Left lung (tissue), 10 donors: ENCODE data around the gene GJB3. TPM values are rescaled to one million over a fixed set of nuclear protein-coding genes. Genes with fewer than 3 reads are reported as not detected.

Source experiments
- ATAC-seq: fragments of 200-7000 bp; cut with Tn5 transposase; one replicate; pipeline ENCODE4 v1.9.1; 2020; ENCODE audit warnings: moderate library complexity
- DNase-seq, 4 donors: peaks; one replicate each; pipeline ENCODE4 v3.0.0-alpha.2; 2013 to 2020
- H3K27ac ChIP-seq, 2 donors: fragments of 200-600 bp; sonication (generic) in 1 of 2; one replicate each; pipeline versions ENCODE4 v1.5.0 to v1.8.0; 2020 to 2021
- H3K27me3 ChIP-seq, 2 donors: fragments of 200-600 bp; sonication (generic) in 1 of 2; one replicate each; pipeline versions ENCODE4 v1.5.0 to v1.8.0; 2020 to 2021
- H3K36me3 ChIP-seq, 2 donors: fragments of 200-600 bp; sonication (generic) in 1 of 2; one replicate each; pipeline versions ENCODE4 v1.5.0 to v1.8.0; 2020 to 2021
- H3K4me1 ChIP-seq, 2 donors: fragments of 200-600 bp; one replicate each; pipeline ENCODE4 v1.8.0; 2021
- H3K4me3 ChIP-seq, 2 donors: fragments of 200-600 bp; sonication (generic) in 1 of 2; one replicate each; pipeline versions ENCODE4 v1.5.0 to v1.8.0; 2020 to 2021; ENCODE audit warnings: mild to moderate bottlenecking in 1 of 2
- H3K9me3 ChIP-seq, 2 donors: fragments of 200-600 bp; sonication (generic) in 1 of 2; one replicate each; pipeline versions ENCODE4 v1.5.0 to v1.8.0; 2020 to 2021
- intact Hi-C, 2 donors: fragments of 100-400 bp; cut with DNase I; formaldehyde crosslinking; loops; one replicate each; pipeline versions ENCODE4 v1.11.2 to v1.14.2; 2022
- polyA plus RNA-seq, 6 donors: library from polyadenylated mRNA; unstranded; fragments of 120-200 nt; gene quantifications; one replicate each; pipeline ENCODE4 v1.2.1, GENCODE V29; 2013; ENCODE audit not compliant: insufficient read length in 6 of 6
- total RNA-seq, 2 donors: library from RNA; stranded (reverse); fragmentation: NEBNext Ultra II Directional; extraction: Animal tissue kit (Norgen Biotek cat#: 25700); gene quantifications; one replicate each; pipeline ENCODE4 v1.2.1, GENCODE V29; 2021
- TF ChIP-seq, protein P1 (sequence below), 2 donors: fragments of 200-600 bp; sonication (generic) in 1 of 2; IDR thresholded peaks; one replicate each; pipeline versions ENCODE4 v1.5.0 to v1.8.0; 2021; ENCODE audit warnings: antibody characterized with exemption in 2 of 2
- donor health status: DM: no; HTN: yes; CAD: no.
- donor health status: DM: no; HTN: no; CAD: no.

GJB3 gene
- total and polyA plus RNA-seq, 8 donors: 0.15 to 2.0 (median 0.47) TPM; not detected in 4

DNA sequence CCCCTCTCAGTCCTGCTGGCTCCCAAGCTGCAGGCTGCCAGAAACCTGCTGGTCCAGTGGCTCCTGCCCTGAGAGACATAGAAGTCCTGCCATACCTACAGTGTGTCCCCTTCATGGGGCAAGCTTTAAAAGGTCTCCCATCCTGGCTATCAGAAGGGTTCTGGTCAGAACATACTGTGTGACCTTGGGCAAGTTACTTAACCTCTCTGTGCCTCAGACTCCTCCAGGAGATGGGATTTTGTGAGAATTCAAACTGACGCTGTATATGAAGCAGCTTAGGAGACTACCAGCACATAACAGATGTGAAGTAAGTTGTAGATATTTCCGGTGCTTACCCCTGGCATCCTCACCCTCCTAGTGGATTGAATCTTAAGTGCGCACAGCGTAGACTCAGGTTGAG, 34.9 kb upstream of the GJB3 start:
- H3K36me3 ChIP-seq: no peaks in the 10 kb centered on the region
- DNase-seq (no peak), ATAC-seq (no peak)
- H3K4me3 ChIP-seq: no peak overlapping the region
- peaks cover 0 to 44% of the 10 kb centered on the region in 2 donors for H3K27me3 ChIP-seq
- no peak overlapping the region for H3K27ac ChIP-seq
- H3K9me3 ChIP-seq: no peaks in the 10 kb centered on the region
- intact Hi-C loops: loop anchor here in 1 of 2 donors (10.0 kb wide), 1 partner anchor 281 kb away; no protein-coding TSS in a partner anchor
- TF ChIP-seq, protein P1, sequence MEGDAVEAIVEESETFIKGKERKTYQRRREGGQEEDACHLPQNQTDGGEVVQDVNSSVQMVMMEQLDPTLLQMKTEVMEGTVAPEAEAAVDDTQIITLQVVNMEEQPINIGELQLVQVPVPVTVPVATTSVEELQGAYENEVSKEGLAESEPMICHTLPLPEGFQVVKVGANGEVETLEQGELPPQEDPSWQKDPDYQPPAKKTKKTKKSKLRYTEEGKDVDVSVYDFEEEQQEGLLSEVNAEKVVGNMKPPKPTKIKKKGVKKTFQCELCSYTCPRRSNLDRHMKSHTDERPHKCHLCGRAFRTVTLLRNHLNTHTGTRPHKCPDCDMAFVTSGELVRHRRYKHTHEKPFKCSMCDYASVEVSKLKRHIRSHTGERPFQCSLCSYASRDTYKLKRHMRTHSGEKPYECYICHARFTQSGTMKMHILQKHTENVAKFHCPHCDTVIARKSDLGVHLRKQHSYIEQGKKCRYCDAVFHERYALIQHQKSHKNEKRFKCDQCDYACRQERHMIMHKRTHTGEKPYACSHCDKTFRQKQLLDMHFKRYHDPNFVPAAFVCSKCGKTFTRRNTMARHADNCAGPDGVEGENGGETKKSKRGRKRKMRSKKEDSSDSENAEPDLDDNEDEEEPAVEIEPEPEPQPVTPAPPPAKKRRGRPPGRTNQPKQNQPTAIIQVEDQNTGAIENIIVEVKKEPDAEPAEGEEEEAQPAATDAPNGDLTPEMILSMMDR (IDR thresholded peaks at IDR 0.05): no peak
- H3K4me1 ChIP-seq: no peaks in the 10 kb centered on the region

DNA sequence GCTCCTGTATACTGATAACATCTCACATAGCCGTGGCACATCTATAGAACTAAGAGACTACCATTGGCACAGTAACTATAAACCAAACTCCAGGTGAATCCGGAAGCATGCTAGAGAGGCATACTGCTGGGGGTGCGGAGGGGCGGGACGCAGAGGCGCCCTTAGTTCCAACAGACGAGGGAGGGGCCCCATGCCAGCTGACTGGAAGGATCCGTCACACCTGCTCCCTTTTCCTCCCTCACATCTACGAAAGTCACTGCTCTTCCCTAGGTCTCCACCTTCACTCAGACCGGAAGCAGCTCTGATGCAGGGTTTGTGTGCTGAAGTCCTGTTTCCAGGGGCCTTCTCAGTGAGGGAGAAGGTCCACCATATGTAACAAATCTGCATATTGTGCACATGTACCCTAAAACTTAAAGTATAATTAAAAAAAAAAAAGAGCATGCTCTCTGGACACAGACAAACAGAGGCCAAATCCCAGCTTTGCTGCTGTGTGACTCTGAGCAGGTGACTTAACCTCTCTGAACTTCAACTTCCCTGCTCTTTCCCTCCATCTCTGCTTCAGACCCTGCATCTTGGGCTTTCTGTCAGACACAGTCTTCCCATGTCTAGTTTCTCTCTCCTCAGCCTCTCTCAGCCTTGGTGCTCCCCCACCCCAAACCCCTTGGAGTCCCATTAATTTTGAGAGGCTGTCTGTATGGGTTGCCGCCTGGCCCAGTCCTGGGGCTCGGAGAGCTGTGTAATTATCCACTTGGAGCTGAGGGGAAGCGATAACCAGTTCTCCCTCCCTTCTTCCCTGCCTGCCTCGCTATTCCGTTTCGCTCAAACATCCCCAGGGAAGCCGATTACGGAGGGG, 34.0 kb upstream of the GJB3 start:
- intact Hi-C loops: loop anchor here in 1 of 2 donors (10.0 kb wide), 1 partner anchor 282 kb away; no protein-coding TSS in a partner anchor
- TF ChIP-seq, protein P1 (IDR thresholded peaks at IDR 0.05): no peak
- no peak overlapping the region for H3K27ac ChIP-seq
- no peak for DNase-seq
- H3K36me3 ChIP-seq: no peaks in the 10 kb centered on the region
- no peaks in the 10 kb centered on the region for H3K9me3 ChIP-seq
- no peak for ATAC-seq
- H3K4me3 ChIP-seq: no peak overlapping the region
- H3K27me3 ChIP-seq: peaks cover 0 to 40% of the 10 kb centered on the region in 2 donors
- no peaks in the 10 kb centered on the region for H3K4me1 ChIP-seq

DNA sequence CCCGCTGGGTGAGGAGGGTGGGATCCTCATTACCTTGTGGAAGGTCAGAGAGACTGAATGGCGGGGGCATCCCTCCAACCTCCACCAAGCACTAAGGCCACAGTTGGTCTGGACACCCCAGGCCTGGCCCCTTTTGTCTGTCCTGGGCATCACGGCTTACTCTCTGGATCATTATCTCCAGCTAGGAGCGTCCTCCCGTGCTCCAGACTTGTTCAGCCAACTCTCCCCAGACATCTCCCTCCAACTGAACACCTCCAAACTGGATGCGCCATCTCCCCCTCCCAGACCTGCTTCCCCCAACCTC, 33.4 kb upstream of the GJB3 start:
- H3K36me3 ChIP-seq: no peaks in the 10 kb centered on the region
- H3K27me3 ChIP-seq: peaks cover 0 to 35% of the 10 kb centered on the region in 2 donors
- H3K27ac ChIP-seq: no peak overlapping the region
- ATAC-seq (no peak), DNase-seq (no peak)
- TF ChIP-seq, protein P1 (IDR thresholded peaks at IDR 0.05): no peak
- H3K4me1 ChIP-seq: no peaks in the 10 kb centered on the region
- intact Hi-C loops: loop anchor here in 1 of 2 donors (10.0 kb wide), 1 partner anchor 283 kb away; no protein-coding TSS in a partner anchor
- H3K9me3 ChIP-seq: no peaks in the 10 kb centered on the region
- H3K4me3 ChIP-seq: no peak overlapping the region

DNA sequence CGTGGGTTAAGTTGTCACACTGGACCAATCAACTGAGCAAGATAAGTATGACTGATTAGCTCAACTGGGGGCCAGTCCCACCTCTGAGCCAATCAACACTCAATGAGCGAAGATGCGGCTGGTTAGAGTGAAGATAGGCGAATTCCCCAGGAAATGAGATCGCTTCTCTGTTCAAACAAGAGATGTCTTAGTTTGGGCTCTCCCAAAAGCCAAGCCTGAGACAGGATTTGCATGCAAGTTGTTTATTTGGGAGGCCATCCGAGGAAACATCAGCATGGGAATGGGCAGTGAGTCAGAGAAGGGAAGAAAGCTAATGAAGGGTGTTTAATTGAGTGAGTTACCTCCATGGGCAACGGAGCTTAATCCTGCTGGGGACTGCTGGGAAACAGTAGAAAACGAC, 31.0 kb upstream of the GJB3 start:
- TF ChIP-seq, protein P1 (IDR thresholded peaks at IDR 0.05): no peak
- ATAC-seq (no peak), DNase-seq (no peak)
- no peak overlapping the region for H3K27ac ChIP-seq
- no peaks in the 10 kb centered on the region for H3K4me1 ChIP-seq
- H3K9me3 ChIP-seq: no peaks in the 10 kb centered on the region
- intact Hi-C loops: loop anchor here in 1 of 2 donors (10.0 kb wide), 1 partner anchor 285 kb away; no protein-coding TSS in a partner anchor
- no peak overlapping the region for H3K4me3 ChIP-seq
- H3K36me3 ChIP-seq: no peaks in the 10 kb centered on the region
- peaks cover 0 to 27% of the 10 kb centered on the region in 2 donors for H3K27me3 ChIP-seq

DNA sequence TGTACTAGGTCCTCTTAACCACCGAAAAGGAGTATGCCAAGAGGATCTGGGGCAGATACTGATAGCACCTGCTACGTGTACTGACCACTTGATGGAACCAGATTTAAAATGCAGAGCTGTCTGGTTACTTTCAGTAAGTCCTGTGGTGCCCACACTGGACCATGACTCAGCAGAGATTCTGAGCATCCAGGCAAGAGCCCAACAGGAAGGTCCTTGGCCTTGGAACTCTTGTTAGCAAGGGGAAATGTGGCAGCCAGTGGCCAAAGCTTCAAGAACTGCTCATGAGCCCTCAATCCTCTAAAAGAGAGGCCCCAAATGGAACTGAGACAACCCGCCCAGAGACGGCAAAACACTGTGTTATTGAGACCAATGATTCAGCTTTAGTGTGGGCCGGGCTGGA, 30.4 kb upstream of the GJB3 start:
- H3K27ac ChIP-seq: no peak overlapping the region
- H3K27me3 ChIP-seq: peaks cover 0 to 21% of the 10 kb centered on the region in 2 donors
- TF ChIP-seq, protein P1 (IDR thresholded peaks at IDR 0.05): no peak
- no peaks in the 10 kb centered on the region for H3K36me3 ChIP-seq
- no peaks in the 10 kb centered on the region for H3K4me1 ChIP-seq
- DNase-seq: no peak
- intact Hi-C loops: no loop called here
- H3K4me3 ChIP-seq: no peak overlapping the region
- no peaks in the 10 kb centered on the region for H3K9me3 ChIP-seq
- no peak for ATAC-seq
